Spinal cord (tissue), 10 donors: ENCODE results near the gene MAML3. TPM values are rescaled to one million over a fixed set of nuclear protein-coding genes. Genes with fewer than 3 reads are reported as not detected.

Experiments used
- DNase-seq, 6 donors: peaks; one replicate each; pipeline versions ENCODE4 v3.0.0 to v3.0.0-alpha.2; 2013 to 2015; ENCODE audit warnings: low spot score in 6 of 6, low read depth in 4 of 6
- H3K27ac ChIP-seq: one replicate; pipeline ENCODE4 v1.5.1; 2013; ENCODE audit warnings: low read depth, low read length, control low read depth
- H3K27me3 ChIP-seq: one replicate; pipeline ENCODE4 v1.6.1; 2013; ENCODE audit warnings: low read length; ENCODE audit not compliant: control insufficient read depth, insufficient read depth
- H3K36me3 ChIP-seq: one replicate; pipeline ENCODE4 v1.6.1; 2013; ENCODE audit warnings: low read length; ENCODE audit not compliant: control insufficient read depth, insufficient read depth
- H3K4me1 ChIP-seq: one replicate; pipeline ENCODE4 v1.6.1; 2013; ENCODE audit warnings: low read length; ENCODE audit not compliant: control insufficient read depth, insufficient read depth
- H3K4me3 ChIP-seq: one replicate; pipeline ENCODE4 v1.5.1; 2013; ENCODE audit warnings: low read depth, low read length, control low read depth
- H3K9me3 ChIP-seq: one replicate; pipeline ENCODE4 v1.6.1; 2013; ENCODE audit warnings: low read length; ENCODE audit not compliant: control insufficient read depth, insufficient read depth
- WGBS: methylation state at CpG from one replicate; pipeline ENCODE4 v1.1.5; 2013; ENCODE audit warnings: missing lambda C conversion rate; ENCODE audit not compliant: insufficient coverage; 5-methylcytosine and 5-hydroxymethylcytosine counted together
- polyA plus RNA-seq, 2 donors: library from polyadenylated mRNA; unstranded; fragments of 120-200 nt; gene quantifications; one replicate each; pipeline ENCODE4 v1.2.1, GENCODE V29; 2013; ENCODE audit not compliant: insufficient read length in 2 of 2
- total RNA-seq, 2 donors: library from RNA; depleted of rRNA in 1 of 2; stranded (reverse); fragments of 120-200 nt in 1 of 2; fragments of >200 nt in 1 of 2; gene quantifications; one replicate each; pipeline versions ENCODE4 v1.2.3 to v1.2.4, GENCODE V29; 2013 to 2014
- donor health status: healthy.

Gene MAML3
- total and polyA plus RNA-seq, 4 donors = 6.0 to 11.0 (median 8.2) TPM

DNA sequence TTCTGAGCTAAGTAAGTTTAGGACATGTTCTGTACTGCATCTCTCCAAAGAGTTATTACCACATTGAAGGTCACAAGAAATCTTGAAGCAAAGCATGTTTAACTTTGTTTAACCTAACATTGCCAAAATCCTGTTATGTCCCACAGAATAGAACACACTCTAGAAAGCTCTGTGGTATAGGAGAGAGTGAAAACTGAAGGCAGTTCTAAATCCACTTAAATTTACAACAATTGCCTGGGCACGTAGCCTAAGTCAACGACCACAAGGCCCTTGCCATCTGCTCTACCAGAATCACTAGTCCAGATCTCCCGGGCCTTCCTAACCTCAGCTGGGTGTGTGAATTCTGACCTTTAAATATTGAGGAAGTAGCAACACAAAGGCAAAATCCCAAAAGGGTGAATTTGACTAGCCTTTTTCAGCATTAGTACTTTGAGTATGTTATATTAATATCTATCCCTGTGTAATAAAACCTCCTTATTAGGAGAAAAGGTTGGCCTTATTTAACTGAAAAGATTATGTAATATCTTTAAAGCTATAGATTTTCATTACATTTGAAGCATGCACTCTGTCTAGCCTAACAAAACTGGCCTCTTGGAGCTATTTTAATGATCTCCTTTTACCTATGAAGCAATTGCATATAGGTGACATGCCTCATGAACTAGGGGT, 4.5 kb upstream of the MAML3 start:
- Histone ChIP-seq H3K4me1 (peaks cover 7% of the 10 kb centered on the region), H3K36me3 (no peaks in the 10 kb centered on the region), H3K27ac (no peak overlapping the region), H3K4me3 (no peak overlapping the region), H3K27me3 (no peaks in the 10 kb centered on the region), H3K9me3 (no peaks in the 10 kb centered on the region)
- peak in 1 of 6 donors; percentile 23 for DNase-seq
- WGBS = no CpG with 5 or more reads among the region's 3 CpGs

DNA sequence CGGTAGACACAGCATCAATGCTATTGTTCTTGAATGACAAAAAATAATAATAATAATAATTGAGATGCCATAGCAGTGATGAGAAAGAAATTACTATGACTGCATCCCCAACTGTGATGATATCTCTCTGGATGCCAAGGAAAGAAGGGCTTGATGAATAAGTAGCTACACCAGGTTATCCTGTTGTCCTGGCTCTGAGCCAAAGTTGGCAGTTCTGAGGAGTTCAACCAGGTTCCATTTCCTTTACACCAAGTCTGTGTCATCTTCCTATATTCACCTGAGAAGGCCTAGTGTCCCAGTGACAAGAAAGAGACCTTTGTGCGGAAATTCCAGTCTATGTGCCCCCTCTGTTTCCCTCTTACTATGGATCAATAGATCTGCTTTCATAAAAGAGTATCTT, 3.4 kb upstream of the MAML3 start:
- Histone ChIP-seq H3K27ac (no peak overlapping the region), H3K9me3 (no peaks in the 10 kb centered on the region), H3K4me1 (peaks cover 17% of the 10 kb centered on the region), H3K4me3 (no peak overlapping the region), H3K27me3 (peaks cover 3% of the 10 kb centered on the region), H3K36me3 (no peaks in the 10 kb centered on the region)
- no peak for DNase-seq
- WGBS = no CpG with 5 or more reads among the region's 2 CpGs

DNA sequence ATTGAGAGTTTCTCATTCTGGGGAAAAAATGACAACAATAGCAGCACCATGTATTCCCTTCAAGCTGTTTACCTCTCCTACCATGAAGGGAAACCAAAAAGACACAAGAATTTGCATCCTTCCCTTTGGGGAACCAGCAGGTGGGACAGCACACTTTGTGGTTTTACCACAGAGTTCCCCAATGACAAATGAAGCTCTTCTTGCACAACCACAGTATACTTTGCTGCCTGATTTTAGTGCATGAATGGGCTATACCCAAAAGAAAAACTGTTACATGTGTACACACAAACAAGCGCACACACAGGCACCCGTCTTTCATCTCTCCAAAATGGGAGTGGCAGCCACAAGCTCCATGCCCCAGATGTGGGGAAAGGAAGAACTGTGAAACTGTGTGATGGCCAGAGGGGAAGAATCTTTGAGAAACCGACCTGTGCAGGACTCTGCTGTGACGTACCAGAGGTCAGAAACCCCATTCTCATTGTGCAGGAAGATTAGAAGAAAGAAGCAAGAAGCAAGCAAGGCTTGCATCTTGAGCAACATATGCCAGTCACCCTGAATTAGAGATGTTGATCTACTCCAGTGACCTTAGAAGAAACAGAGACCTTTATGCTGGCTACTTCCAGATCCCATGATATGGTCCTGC, 2.7 kb upstream of the MAML3 start:
- H3K9me3 ChIP-seq = no peaks in the 10 kb centered on the region
- DNase-seq = no peak
- 76% methylated on average over 2 of the region's 4 CpGs for WGBS
- H3K4me1 ChIP-seq = peaks cover 23% of the 10 kb centered on the region
- H3K27me3 ChIP-seq = peaks cover 6% of the 10 kb centered on the region
- H3K36me3 ChIP-seq = no peaks in the 10 kb centered on the region
- no peak overlapping the region for H3K4me3 ChIP-seq
- no peak overlapping the region for H3K27ac ChIP-seq

DNA sequence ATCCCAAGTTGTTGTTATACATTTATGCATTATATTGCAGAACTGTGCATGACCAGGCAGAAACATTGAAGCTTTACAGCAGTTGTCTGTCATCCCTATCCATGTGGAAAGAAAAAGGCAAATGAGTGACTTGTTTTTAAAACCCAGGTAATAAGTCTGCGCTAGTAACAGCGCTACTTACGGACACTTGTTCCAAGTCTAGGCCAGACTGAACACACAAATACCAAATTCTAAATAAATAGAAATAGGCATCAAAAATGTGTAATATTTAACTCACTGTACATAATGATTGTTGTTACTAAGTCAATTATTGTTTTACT, 548 bp upstream of the MAML3 start:
- peak overlapping the region; percentile 97 for H3K27ac ChIP-seq
- peak overlapping the region; percentile 92 for H3K4me3 ChIP-seq
- H3K4me1 ChIP-seq = peaks cover 30% of the 10 kb centered on the region
- no CpG with 5 or more reads among the region's 3 CpGs for WGBS
- H3K9me3 ChIP-seq = no peaks in the 10 kb centered on the region
- DNase-seq = no peak
- H3K36me3 ChIP-seq = no peaks in the 10 kb centered on the region
- peaks cover 11% of the 10 kb centered on the region for H3K27me3 ChIP-seq

DNA sequence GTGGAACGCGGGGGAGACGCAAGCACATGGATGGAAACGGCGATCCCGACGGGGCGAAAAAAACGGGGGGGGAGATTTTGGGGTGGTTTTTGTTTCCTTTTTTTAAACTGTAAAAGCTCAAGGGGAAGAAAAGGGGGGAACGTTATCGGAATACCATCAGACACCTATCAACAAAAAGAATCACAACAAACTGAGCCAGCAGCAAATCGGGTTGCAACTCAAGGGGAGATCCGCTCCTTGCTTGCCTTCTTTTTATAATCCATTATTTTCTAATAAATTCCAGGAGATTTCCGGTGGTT, 616 bp downstream of the MAML3 start:
- peak in 1 of 6 donors; percentile 14 for DNase-seq
- peaks cover 30% of the 10 kb centered on the region for H3K4me1 ChIP-seq
- 0% methylated on average over 2 of the region's 14 CpGs for WGBS
- no peaks in the 10 kb centered on the region for H3K9me3 ChIP-seq
- H3K36me3 ChIP-seq = no peaks in the 10 kb centered on the region
- H3K27ac ChIP-seq = peak overlapping the region; percentile 97
- peaks cover 11% of the 10 kb centered on the region for H3K27me3 ChIP-seq
- H3K4me3 ChIP-seq = peak overlapping the region; percentile 92

DNA sequence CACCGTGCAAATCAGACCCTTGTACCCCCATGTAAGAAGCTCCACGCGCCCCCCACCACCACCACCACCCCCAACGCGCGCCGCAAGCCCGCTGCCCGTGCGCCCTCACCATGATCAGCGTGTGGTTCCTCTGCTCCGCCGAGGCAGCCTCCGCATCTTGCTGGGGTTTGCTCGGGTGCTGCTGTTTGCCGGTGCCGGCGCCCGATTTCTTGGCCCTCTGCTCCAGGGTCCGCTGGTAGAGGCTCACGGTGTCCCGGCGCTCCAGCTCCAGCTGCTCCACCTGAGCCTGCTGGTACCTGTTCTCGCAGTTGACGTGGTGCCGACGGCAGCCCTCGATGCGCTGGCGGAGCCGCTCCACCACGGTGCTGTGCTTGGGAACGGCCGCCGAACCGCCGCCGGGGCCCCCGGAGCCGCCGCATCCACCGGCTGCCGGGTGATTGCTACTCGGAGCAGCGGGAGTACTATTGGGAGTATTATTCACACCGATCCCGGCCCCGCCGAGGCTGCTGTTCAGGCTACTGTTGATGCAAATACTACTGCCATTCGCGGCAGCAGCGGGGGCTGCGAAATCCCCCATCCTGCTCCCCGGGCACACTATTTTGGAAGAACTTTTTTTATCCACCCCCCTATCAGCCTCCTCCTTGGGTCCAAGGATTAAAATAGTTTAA, 1.1 kb downstream of the MAML3 start:
- peak in 3 of 6 donors; percentile 28 to 77 (median 74) for DNase-seq
- peak overlapping the region; percentile 92 for H3K4me3 ChIP-seq
- no peaks in the 10 kb centered on the region for H3K36me3 ChIP-seq
- under 1% methylated on average over 48 of the region's 54 CpGs for WGBS
- H3K27me3 ChIP-seq = peaks cover 11% of the 10 kb centered on the region
- no peaks in the 10 kb centered on the region for H3K9me3 ChIP-seq
- H3K27ac ChIP-seq = peak overlapping the region; percentile 97
- H3K4me1 ChIP-seq = peaks cover 30% of the 10 kb centered on the region

DNA sequence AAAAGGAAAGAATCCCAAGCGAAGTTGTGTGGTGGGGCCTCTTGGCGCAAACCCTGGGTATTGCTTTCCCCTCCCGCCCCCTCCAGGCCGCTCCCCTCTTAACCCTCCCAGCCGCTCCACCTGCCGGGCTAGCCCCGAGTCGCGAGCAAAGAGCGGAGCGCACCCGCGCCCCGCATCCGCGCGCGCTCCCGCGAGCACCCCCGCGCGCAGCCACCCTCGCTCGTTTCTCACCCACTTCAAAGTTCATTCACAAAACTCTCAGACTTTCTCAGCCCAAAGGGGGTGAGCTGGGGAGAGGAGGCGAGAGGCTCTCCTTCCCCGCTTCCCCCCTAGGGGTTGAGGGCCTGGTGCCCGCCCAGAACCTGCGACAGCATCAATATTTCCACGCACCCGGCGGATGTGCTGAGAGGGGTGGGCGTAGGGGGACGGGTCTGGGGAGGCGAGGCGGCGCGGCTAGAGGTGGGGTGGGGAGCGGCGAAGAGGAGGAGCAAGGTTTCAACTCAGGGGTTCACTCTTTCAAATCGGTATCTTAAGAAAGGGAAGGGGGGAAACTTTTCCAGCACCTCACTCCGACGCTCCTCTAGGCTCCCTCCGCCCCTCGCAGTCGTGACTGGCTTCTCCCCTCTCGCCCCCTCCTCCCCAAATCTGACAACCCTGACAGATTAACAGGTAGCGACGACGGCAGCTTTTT, 1.8 kb downstream of the MAML3 start:
- H3K9me3 ChIP-seq = no peaks in the 10 kb centered on the region
- peak in 2 of 6 donors; percentile 35 to 85 for DNase-seq
- H3K27me3 ChIP-seq = peaks cover 11% of the 10 kb centered on the region
- peak overlapping the region; percentile 92 for H3K4me3 ChIP-seq
- peaks cover 30% of the 10 kb centered on the region for H3K4me1 ChIP-seq
- H3K36me3 ChIP-seq = no peaks in the 10 kb centered on the region
- WGBS = 0% methylated on average over 39 of the region's 50 CpGs
- peak overlapping the region; percentile 97 for H3K27ac ChIP-seq

DNA sequence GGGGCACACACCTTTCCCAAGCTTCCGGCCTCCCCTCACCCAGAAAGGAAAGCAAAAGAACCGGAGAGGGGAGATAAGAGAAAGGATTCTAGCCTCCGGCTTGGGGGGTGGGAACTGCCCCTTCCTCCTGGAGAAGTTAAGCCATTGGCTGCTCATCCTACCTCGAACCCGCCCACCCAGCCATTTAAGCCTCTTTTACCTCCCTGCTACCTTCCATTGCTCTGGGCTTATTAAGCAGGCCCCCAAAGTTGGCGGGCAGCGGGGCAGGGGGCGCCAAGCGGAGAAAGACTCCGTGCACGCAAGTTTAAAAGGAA, 2.3 kb downstream of the MAML3 start:
- peaks cover 30% of the 10 kb centered on the region for H3K4me1 ChIP-seq
- 0% methylated on average over 6 of the region's 11 CpGs for WGBS
- H3K27ac ChIP-seq = peak overlapping the region; percentile 97
- peak; percentile 71 to 98 (median 82) for DNase-seq
- peak overlapping the region; percentile 92 for H3K4me3 ChIP-seq
- peaks cover 11% of the 10 kb centered on the region for H3K27me3 ChIP-seq
- no peaks in the 10 kb centered on the region for H3K36me3 ChIP-seq
- H3K9me3 ChIP-seq = no peaks in the 10 kb centered on the region

DNA sequence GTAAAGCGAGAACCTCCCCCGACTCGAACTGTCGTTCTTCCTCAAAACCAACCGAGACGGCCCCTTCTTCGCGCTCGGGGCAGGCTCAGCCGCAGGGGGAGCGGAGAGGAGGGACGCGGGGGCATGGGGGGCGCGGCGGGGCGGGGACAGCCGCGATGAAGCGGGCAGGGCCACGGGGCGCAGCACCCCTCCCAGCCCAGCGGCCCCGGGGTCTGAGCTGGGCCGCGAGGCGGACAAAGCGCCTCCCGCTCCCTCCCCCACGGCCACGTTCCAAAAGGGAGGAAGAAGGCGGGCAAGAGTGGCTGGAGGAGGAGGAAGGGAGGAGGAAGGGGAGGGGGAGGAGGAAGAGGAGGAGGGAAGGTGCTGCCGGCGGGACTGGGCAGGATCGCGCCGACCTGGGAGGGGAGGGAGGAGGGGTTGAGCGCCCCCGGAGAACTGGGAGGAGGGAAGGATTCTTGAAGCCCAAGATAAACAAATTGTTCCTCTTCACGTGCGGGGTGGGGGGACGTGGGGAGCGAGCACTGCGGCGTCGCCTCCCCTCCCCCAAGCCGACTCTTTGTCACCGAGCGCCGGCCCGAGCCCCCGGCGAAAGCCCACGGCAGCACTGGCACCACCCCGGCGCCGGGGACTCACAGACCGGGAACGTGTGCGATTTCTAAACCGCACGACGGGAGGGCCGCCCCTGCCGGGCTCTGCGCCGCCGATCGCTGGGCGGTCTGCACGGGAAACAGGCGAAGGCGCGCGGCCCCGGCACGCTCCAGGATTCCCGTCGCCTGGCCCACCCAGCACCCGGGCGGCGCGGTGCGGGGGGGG, 2.9 kb downstream of the MAML3 start:
- DNase-seq = peak; percentile 57 to 96 (median 74)
- no peaks in the 10 kb centered on the region for H3K36me3 ChIP-seq
- H3K27me3 ChIP-seq = peaks cover 11% of the 10 kb centered on the region
- peak overlapping the region; percentile 97 for H3K27ac ChIP-seq
- peaks cover 30% of the 10 kb centered on the region for H3K4me1 ChIP-seq
- under 1% methylated on average over 62 of the region's 84 CpGs for WGBS
- peak overlapping the region; percentile 92 for H3K4me3 ChIP-seq
- H3K9me3 ChIP-seq = no peaks in the 10 kb centered on the region
